ENCODE results near the gene PHKG2. TPM values are rescaled to one million over a fixed set of nuclear protein-coding genes. Genes with fewer than 3 reads are reported as not detected.

Gene PHKG2
- polyA plus RNA-seq, 6 donors from 2014 or later = 24.7 to 43.9 (median 29.8) TPM

DNA sequence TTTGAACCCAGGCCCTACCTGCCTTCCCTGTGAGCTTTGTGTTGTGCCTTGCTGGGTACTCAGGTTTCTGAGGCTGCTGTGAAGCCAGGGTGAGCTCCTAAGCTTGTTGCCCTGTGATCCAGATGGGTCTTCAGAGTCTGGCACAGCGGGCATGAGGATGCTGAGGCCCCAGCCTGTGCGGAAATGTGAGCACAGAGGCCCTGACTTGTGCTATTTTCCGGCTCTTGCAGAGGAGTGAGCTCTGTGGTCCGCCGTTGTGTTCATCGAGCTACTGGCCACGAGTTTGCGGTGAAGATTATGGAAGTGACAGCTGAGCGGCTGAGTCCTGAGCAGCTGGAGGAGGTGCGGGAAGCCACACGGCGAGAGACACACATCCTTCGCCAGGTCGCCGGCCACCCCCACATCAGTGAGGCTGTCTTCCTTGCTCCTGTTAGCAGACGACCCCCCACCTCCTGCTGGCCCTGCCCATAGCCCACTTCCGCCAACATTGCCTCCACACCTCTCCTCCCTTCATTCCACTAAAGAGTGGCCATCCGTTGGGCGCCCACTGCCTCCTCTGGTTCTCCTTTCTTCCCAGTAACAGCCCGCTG lies 2.7 kb downstream of the PHKG2 start:
- H3K27ac Mint-ChIP-seq = no peak overlapping the region

DNA sequence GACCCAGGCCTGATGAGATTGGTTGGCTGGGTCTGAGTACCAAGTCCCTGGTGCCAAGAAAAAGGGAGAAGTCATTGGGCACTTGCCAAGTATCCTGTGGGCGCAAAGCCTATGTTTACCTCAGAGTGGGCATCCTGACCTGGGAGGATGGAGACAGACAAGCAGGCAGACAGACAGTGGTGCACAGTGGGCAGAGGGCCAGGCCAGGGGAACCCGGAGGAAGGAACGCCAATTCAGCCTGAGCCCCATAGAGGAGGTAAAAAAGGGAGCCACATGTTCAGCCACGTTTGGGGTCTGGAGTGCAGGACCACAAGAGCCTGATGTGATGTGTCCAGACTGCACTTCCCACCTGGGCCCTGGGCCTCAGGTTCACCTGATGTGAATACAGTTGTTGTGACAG lies 5.4 kb downstream of the PHKG2 start:
- Mint-ChIP-seq H3K36me3 (peaks cover 5 to 8% of the 10 kb centered on the region in 2 donors), H3K9me3 (no peaks in the 10 kb centered on the region), H3K27me3 (no peaks in the 10 kb centered on the region), H3K4me1 (peaks cover 12 to 28% (median 18%) of the 10 kb centered on the region in 3 donors), H3K27ac (peak overlapping the region in 1 of 6 donors; percentile 14), H3K4me3 (no peak overlapping the region)
- DNase-seq (no peak), ATAC-seq (ENCODE audit: low read depth in 2 of 2) (no peak)

More for the DNA sequence above, 2.7 kb downstream of the PHKG2 start:
- no peak for ATAC-seq (ENCODE audit: low read depth in 2 of 2)
- peaks cover 23 to 32% (median 29%) of the 10 kb centered on the region in 3 donors for H3K4me1 Mint-ChIP-seq
- no peaks in the 10 kb centered on the region for H3K9me3 Mint-ChIP-seq
- H3K4me3 Mint-ChIP-seq = peak overlapping the region in 4 of 8 donors; percentile 20 to 92 (median 36)
- no peaks in the 10 kb centered on the region for H3K27me3 Mint-ChIP-seq
- H3K36me3 Mint-ChIP-seq = peaks cover 5 to 8% of the 10 kb centered on the region in 2 donors
- DNase-seq = no peak

DNA sequence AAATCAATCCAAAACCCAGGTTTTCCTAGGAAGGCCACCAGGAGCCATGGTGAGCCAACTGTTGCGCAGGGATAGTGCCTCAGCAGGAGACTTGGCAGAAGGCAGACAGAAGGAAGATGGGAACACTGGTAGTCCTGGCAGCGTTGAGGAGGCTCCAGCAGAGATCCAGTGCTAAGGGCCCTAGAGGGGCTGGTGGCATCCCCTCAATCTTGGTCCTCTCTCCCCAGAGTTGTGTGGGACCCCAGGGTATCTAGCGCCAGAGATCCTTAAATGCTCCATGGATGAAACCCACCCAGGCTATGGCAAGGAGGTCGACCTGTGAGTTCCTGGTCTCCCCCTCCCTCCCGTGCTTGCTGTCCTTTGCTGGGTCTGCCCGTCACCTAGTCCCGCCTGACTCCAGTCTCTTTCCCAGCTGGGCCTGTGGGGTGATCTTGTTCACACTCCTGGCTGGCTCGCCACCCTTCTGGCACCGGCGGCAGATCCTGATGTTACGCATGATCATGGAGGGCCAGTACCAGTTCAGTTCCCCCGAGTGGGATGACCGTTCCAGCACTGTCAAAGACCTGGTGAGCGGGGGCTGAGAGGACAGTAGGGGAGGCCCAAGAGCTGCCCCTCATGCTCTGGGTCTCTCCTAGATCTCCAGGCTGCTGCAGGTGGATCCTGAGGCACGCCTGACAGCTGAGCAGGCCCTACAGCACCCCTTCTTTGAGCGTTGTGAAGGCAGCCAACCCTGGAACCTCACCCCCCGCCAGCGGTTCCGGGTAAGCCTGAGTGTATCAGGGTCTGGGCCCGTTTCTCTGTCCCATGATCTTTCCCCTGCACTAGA lies 7.9 kb downstream of the PHKG2 start:
- no peak for DNase-seq
- H3K27ac Mint-ChIP-seq = peak overlapping the region in 1 of 6 donors; percentile 42
- no peak for ATAC-seq (ENCODE audit: low read depth in 2 of 2)
- no peaks in the 10 kb centered on the region for H3K9me3 Mint-ChIP-seq
- peaks cover 19 to 29% (median 24%) of the 10 kb centered on the region in 3 donors for H3K4me1 Mint-ChIP-seq
- peaks cover 5 to 6% of the 10 kb centered on the region in 2 donors for H3K36me3 Mint-ChIP-seq
- peak overlapping the region in 1 of 8 donors; percentile 21 for H3K4me3 Mint-ChIP-seq
- H3K27me3 Mint-ChIP-seq = no peaks in the 10 kb centered on the region

DNA sequence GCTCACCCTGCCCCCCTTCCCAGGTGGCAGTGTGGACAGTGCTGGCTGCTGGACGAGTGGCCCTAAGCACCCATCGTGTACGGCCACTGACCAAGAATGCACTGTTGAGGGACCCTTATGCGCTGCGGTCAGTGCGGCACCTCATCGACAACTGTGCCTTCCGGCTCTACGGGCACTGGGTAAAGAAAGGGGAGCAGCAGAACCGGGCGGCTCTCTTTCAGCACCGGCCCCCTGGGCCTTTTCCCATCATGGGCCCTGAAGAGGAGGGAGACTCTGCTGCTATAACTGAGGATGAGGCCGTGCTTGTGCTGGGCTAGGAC lies 8.5 kb downstream of the PHKG2 start:
- Mint-ChIP-seq H3K27me3 (no peaks in the 10 kb centered on the region), H3K4me3 (no peak overlapping the region), H3K27ac (no peak overlapping the region), H3K4me1 (peaks cover 16 to 27% (median 23%) of the 10 kb centered on the region in 3 donors), H3K36me3 (peaks cover 0 to under 1% of the 10 kb centered on the region in 2 donors), H3K9me3 (no peaks in the 10 kb centered on the region)
- ATAC-seq (ENCODE audit: low read depth in 2 of 2) (no peak), DNase-seq (no peak)

DNA sequence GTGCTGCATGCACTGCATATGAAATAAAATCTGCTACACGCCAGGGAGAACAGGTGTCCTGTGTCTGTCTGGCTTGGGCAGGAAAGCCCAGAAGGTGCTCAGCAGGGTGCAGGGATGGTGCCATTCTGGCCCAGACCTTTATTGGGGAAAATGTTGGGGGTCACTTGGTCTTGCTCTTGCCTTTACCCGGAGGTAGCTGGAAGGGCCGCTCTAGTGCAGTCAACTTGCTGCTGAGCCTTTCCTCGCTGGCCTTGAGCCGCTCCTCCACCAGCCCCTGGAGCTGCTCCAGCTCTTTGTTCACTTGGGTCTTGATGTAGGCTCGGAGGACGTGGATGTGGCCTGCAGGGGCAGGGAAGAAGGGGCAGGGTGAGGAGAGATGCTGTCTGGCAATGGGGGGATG lies 9.1 kb downstream of the PHKG2 start:
- Mint-ChIP-seq H3K27me3 (no peaks in the 10 kb centered on the region), H3K4me1 (peaks cover 16 to 27% (median 23%) of the 10 kb centered on the region in 3 donors), H3K9me3 (no peaks in the 10 kb centered on the region), H3K4me3 (peak overlapping the region in 1 of 8 donors; percentile 35), H3K27ac (peak overlapping the region in 2 of 6 donors; percentile 59 to 76), H3K36me3 (no peaks in the 10 kb centered on the region)
- ATAC-seq (ENCODE audit: low read depth in 2 of 2) (no peak), DNase-seq (no peak)

DNA sequence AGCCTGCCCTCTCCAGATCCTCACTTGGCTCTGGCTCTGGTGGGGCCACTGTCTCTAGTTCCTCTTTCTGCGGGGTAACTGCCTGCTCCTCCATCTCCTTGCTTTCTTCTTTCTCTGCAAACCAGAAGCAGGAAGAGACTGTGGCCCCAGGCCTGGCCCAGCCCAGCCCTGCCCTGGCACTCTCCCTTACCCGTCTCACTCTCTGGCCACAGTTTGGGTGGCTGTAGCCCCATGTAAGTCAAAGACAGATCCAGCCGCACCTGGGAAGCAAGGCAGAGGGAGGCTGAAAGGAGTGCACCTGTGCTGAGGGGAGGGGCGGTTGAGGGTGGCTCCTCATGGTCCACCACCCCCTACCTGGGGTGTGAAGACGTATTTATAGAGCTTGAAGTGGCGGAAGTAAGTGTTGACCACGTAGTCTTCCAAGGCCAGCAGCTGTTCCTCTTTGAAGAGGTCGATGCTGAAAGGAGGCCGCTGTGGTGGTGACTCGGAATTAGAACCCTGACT lies 10.8 kb downstream of the PHKG2 start:
- Mint-ChIP-seq H3K4me1 (peaks cover 26 to 41% (median 38%) of the 10 kb centered on the region in 3 donors), H3K27me3 (no peaks in the 10 kb centered on the region), H3K27ac (peak overlapping the region in 3 of 6 donors; percentile 17 to 85 (median 76)), H3K9me3 (no peaks in the 10 kb centered on the region), H3K36me3 (no peaks in the 10 kb centered on the region), H3K4me3 (peak overlapping the region in 4 of 8 donors; percentile 12 to 98 (median 60))
- ATAC-seq (ENCODE audit: low read depth in 2 of 2) (no peak), DNase-seq (no peak)

DNA sequence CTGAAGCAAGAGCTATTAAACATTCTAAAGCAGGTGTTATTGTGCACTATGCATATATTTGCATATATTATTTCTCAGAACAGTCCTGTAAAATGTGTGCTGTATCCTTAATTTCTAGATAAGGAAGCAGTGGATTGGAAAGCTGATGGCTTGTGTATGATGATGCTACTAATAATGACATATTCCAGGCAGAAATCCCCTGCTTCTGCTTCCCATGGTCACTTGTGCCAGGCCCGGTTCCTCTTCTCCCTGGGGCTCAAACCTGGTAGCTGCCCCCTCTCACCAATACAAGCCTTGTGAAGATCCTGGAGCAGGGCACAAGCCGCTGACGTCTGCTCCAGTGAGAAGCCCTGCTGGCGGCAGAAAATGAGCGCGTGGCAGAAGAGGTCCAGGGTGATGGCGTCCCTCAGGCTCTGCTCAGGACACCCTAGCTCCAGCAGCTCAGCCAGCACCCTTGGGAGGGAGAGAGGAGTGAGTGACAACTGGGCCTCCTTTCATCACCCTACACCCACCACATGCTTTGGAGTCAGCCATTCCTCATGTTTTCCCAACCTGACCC lies 11.9 kb downstream of the PHKG2 start:
- Mint-ChIP-seq H3K9me3 (no peaks in the 10 kb centered on the region), H3K36me3 (no peaks in the 10 kb centered on the region), H3K27me3 (no peaks in the 10 kb centered on the region), H3K4me3 (peak overlapping the region in 5 of 8 donors; percentile 6 to 98 (median 93)), H3K4me1 (peaks cover 26 to 41% (median 38%) of the 10 kb centered on the region in 3 donors), H3K27ac (peak overlapping the region in 1 of 6 donors; percentile 90)
- DNase-seq (no peak), ATAC-seq (ENCODE audit: low read depth in 2 of 2) (no peak)

DNA sequence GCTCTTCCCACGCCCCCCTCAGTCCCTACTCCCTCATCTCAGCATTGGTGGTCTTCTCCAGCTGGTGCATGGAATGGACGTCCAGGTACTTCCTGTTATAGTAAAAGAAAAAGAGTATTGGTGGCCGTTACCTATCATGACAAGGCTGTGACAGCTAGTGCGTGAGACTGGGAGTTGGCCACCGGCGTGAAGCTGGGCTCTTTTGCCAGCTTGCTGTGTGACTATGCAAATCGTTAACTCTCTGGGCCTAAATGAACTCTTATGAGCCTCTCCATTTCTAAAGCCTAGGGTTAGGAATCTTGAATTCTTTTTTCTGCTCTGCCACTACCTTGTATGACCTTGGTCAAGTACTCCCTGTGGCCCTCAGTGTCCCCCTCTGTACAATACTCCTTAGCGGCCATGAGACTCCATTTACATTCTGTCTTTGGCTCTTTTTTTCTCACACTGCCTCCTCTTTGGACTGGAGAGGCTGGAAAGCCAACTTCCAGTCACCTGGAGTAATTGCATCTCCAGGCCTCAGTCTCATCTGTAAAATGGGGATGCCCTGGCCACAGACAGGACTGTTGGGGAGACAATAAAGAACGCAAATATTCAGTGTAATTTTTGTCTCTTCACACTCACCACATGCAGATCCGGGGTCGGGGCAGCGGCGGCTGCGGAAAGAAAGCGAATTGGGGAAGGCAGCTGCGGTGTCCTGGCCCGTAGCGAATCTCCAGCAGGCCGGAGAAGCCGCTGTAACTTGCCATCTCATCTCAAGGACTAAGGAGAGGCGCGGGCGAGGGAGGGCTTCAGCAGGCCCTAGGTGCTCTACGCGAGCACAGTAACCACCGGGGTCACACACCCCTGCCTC lies 12.6 kb downstream of the PHKG2 start:
- H3K9me3 Mint-ChIP-seq = no peaks in the 10 kb centered on the region
- peak overlapping the region; percentile 93 to 98 (median 98) for H3K4me3 Mint-ChIP-seq
- peak overlapping the region; percentile 60 to 99 (median 94) for H3K27ac Mint-ChIP-seq
- ATAC-seq (ENCODE audit: low read depth in 2 of 2) (no peak), DNase-seq (no peak)
- no peaks in the 10 kb centered on the region for H3K27me3 Mint-ChIP-seq
- H3K36me3 Mint-ChIP-seq = peaks cover 0 to 4% of the 10 kb centered on the region in 2 donors
- peaks cover 29 to 41% (median 38%) of the 10 kb centered on the region in 3 donors for H3K4me1 Mint-ChIP-seq

DNA sequence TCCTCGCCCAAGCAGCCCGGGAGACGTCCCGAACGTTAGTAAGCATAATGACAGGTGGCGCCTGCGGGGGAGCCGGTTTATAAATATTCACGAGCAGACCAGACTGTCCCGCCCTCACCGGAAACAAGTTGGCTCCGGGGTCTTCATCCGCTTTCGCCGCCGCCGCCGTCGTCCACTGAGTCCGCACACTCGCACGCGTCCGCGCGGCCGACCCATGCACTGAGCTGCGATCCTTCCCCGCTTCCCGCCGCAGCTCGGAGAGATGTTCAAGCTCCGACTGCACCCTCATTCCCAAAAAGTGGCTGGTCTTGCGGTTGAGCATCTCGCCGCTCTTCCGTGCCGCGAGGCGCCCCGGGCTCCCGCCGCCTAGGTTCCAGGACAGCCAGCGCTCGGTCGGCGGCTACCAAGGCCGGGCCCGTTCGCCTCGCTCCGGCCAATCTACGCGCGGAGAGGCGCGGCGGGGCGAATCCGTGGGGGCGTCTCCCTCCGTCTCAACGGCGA lies 13.3 kb downstream of the PHKG2 start:
- DNase-seq (peak; percentile 63), ATAC-seq (ENCODE audit: low read depth in 2 of 2) (peak; percentile 46 to 57)
- peak overlapping the region; percentile 90 to 99 (median 96) for H3K27ac Mint-ChIP-seq
- H3K27me3 Mint-ChIP-seq = no peaks in the 10 kb centered on the region
- H3K4me1 Mint-ChIP-seq = peaks cover 29 to 41% (median 38%) of the 10 kb centered on the region in 3 donors
- peaks cover 0 to 4% of the 10 kb centered on the region in 2 donors for H3K36me3 Mint-ChIP-seq
- no peaks in the 10 kb centered on the region for H3K9me3 Mint-ChIP-seq
- H3K4me3 Mint-ChIP-seq = peak overlapping the region; percentile 93 to 98 (median 98)

DNA sequence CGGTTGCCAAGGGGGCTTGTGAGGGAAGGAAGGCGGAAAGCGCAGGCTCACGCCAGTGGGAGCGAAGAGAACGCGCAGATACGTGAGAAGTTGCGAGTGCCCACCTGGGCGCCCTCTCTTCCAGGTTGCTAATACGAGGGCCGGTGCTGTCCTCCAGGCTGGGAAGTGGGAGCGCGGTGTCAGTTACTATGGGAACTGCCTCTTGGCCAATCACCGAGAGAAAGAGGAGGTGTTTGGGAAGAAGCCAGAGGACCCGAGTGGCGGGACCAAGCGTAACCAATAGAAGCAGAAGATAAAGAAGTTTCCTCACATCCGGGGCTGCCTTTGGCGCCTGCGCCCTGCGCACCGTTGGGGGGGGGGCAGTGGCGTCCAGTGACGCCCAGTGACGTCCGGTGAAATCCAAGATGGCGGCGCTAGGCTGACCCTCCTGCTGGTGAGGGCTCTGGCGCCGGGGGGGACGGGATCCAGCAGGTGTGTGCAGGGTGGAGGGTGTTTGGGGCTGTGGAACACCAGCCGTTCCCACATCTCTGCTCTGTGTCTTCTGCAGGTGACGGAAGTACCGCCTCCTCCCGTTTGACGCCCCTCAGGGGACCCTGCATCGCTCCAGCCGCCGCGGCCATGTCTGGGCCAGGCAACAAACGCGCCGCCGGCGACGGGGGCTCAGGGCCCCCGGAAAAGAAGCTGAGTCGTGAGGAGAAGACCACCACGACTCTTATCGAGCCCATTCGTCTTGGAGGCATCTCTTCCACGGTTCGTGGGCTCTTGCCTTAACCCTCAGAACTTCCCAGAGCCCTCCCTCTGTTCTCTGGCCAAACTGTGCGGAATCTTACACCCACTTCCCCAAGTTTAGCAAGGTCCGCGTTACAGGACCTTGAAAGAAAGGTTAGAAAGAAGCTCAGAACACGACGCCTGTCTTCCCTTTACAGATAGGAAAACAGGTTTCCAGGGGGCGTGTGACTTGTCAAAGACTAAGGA lies 14.0 kb downstream of the PHKG2 start, which contains the start of the genes CFAP119 and RNF40:
Gene CFAP119, minus strand, starts transcription at position 135 of the 975 bp plus-strand sequence. CDS start 314 bp downstream, outside the sequence.
Gene RNF40, plus strand, starts transcription at position 395 of the 975 bp plus-strand sequence. Its CDS starts 224 bp downstream, at position 619.
- H3K27me3 Mint-ChIP-seq = no peaks in the 10 kb centered on the region
- H3K27ac Mint-ChIP-seq = peak within 1 kb of the TSS; percentile 90 to 99 (median 96)
- peaks cover 29 to 41% (median 38%) of the 10 kb centered on the region in 3 donors for H3K4me1 Mint-ChIP-seq
- ATAC-seq (ENCODE audit: low read depth in 2 of 2) (peak; percentile 88 to 89), DNase-seq (peak; percentile 95)
- no peaks in the 10 kb centered on the region for H3K9me3 Mint-ChIP-seq
- peaks cover 5 to 8% of the 10 kb centered on the region in 2 donors for H3K36me3 Mint-ChIP-seq
- peak within 1 kb of the TSS; percentile 93 to 98 (median 98) for H3K4me3 Mint-ChIP-seq

DNA sequence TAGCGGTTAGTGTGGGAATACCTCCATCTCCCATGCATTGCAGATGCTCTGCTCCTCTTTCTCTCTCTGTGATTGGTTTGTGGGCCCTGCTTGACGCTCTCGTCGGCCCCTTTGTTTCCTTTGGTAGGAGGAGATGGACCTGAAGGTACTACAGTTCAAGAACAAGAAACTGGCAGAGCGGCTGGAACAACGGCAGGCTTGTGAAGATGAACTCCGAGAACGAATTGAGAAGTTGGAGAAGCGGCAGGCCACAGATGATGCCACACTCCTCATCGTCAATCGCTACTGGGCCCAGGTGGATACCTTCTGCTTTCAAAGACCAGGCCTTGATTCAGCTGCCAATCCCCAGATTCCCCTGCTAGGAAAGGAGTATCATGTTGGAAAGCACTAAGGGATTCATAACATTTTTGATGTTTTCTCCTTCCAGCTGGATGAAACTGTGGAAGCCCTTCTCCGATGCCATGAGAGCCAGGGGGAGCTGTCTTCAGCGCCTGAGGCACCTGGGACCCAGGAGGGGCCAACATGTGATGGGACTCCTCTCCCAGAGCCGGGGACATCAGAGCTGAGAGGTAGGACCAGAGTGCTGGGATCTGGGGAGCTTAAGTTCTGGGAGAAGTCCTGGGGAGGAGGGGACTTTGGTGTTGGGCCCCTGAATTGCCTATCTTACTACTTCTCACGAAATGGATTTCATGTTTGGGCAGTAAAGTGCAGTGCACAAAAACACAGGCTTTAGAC lies 14.9 kb downstream of the PHKG2 start:
- Mint-ChIP-seq H3K27me3 (no peaks in the 10 kb centered on the region), H3K4me1 (peaks cover 29 to 41% (median 38%) of the 10 kb centered on the region in 3 donors), H3K36me3 (peaks cover 8 to 9% of the 10 kb centered on the region in 2 donors), H3K27ac (peak overlapping the region in 4 of 6 donors; percentile 91 to 98 (median 96)), H3K4me3 (peak overlapping the region; percentile 93 to 98 (median 98)), H3K9me3 (no peaks in the 10 kb centered on the region)
- ATAC-seq (ENCODE audit: low read depth in 2 of 2) (no peak), DNase-seq (no peak)
